Fibroblast of villous mesenchyme (primary cell): ENCODE results near the gene PIAS1. TPM values are rescaled to one million over a fixed set of nuclear protein-coding genes. Genes with fewer than 3 reads are reported as not detected.
A peak's percentile ranks its signal among the peaks of the same experiment; 100 is the strongest.

Experiments
- DNase-seq: peaks from one replicate; pipeline ENCODE4 v3.0.0-alpha.2; 2010; ENCODE audit warnings: low read depth
- H3K4me3 ChIP-seq: 2 replicates; pipeline ENCODE4 v1.5.1; 2011; ENCODE audit warnings: low read depth, mild to moderate bottlenecking, low read length
- CTCF ChIP-seq: IDR thresholded peaks from 2 replicates; pipeline ENCODE4 v1.5.1; 2012; ENCODE audit warnings: low read depth, mild to moderate bottlenecking, low read length; ENCODE audit not compliant: insufficient read depth
- total RNA-seq: library from RNA; depleted of rRNA; stranded (reverse); fragments of >200 nt; gene quantifications from 2 replicates; pipeline ENCODE4 v1.2.3, GENCODE V29; 2012

Gene PIAS1
- total RNA-seq, 1 donor = 28.9 TPM

GRCh38 chr15:68149059-68149458 is 94.9 kb downstream of the PIAS1 start:
- no peak for TF ChIP-seq CTCF
- no peak overlapping the region for H3K4me3 ChIP-seq
- DNase-seq = peak; percentile 20

GRCh38 chr15:68150187-68150586 is 96.1 kb downstream of the PIAS1 start:
- no peak for DNase-seq
- no peak overlapping the region for H3K4me3 ChIP-seq
- TF ChIP-seq CTCF = no peak

- peak; percentile 47 for DNase-seq
- TF ChIP-seq CTCF = no peak
These were observed 97.2 kb downstream of the PIAS1 start for GRCh38 chr15:68151277-68151676.

GRCh38 chr15:68152342-68152741 is 98.2 kb downstream of the PIAS1 start:
- no peak for DNase-seq
- H3K4me3 ChIP-seq = no peak overlapping the region
- no peak for TF ChIP-seq CTCF

More at GRCh38 chr15:68151277-68151676, 97.2 kb downstream of the PIAS1 start:
- H3K4me3 ChIP-seq = no peak overlapping the region

GRCh38 chr15:68154923-68155559 is 100.9 kb downstream of the PIAS1 start:
- TF ChIP-seq CTCF = peak; percentile 71
- no peak overlapping the region for H3K4me3 ChIP-seq
- peak; percentile 77 for DNase-seq

GRCh38 chr15:68157074-68157473 is 103.0 kb downstream of the PIAS1 start:
- DNase-seq = no peak
- TF ChIP-seq CTCF = no peak

GRCh38 chr15:68158046-68158628 is 104.0 kb downstream of the PIAS1 start:
- no peak for TF ChIP-seq CTCF
- H3K4me3 ChIP-seq = no peak overlapping the region
- peak; percentile 31 for DNase-seq

More at GRCh38 chr15:68157074-68157473, 103.0 kb downstream of the PIAS1 start:
- no peak overlapping the region for H3K4me3 ChIP-seq
